Body of pancreas (tissue), 4 donors: Measurements from ENCODE around the gene SFXN1. TPM values are rescaled to one million over a fixed set of nuclear protein-coding genes. Genes with fewer than 3 reads are reported as not detected.

Experiments
- ATAC-seq: fragments of 150-250 bp; one replicate; pipeline ENCODE4 v1.9.1; 2016
- DNase-seq, 4 donors: peaks; one replicate each; pipeline ENCODE4 v3.0.0-alpha.2; 2019
- H3K27ac ChIP-seq, 4 donors: fragments of 200-600 bp; sonication (generic); 1 replicate in 3 of 4; 2 replicates in 1 of 4; pipeline versions ENCODE4 v1.5.1 to v1.6.1; 2016 to 2019; ENCODE audit warnings: mild to moderate bottlenecking in 1 of 4, mixed read lengths in 1 of 4, moderate library complexity in 1 of 4
- H3K27me3 ChIP-seq, 2 donors: fragments of 200-600 bp; sonication (generic); one replicate each; pipeline ENCODE4 v1.6.0; 2016; ENCODE audit warnings: mild to moderate bottlenecking in 1 of 2
- H3K36me3 ChIP-seq, 2 donors: fragments of 200-600 bp; sonication (generic); replicated peaks in 1 of 2; 2 replicates each; pipeline ENCODE4 v1.5.1; 2016; ENCODE audit warnings: low read depth in 2 of 2; ENCODE audit not compliant: insufficient read depth in 1 of 2
- H3K4me1 ChIP-seq: fragments of 200-600 bp; sonication (generic); one replicate; pipeline ENCODE4 v1.6.0; 2016
- H3K4me3 ChIP-seq, 2 donors: fragments of 200-600 bp; sonication (generic); 1 replicate in 1 of 2; 2 replicates in 1 of 2; pipeline ENCODE4 v1.5.1; 2016 to 2019
- H3K9me3 ChIP-seq, 3 donors: fragments of 200-600 bp; sonication (generic); 1 replicate in 2 of 3; 2 replicates in 1 of 3; pipeline ENCODE4 v1.5.1; 2016
- POLR2A ChIP-seq, 3 donors: fragments of 450-650 bp; IDR thresholded peaks; one replicate each; pipeline ENCODE4 v1.6.1; 2016; ENCODE audit warnings: antibody characterized with exemption in 3 of 3, mild to moderate bottlenecking in 2 of 3
- WGBS, 2 donors: methylation state at CpG; one replicate each; pipeline ENCODE4 v1.1.5; 2017; 5-methylcytosine and 5-hydroxymethylcytosine counted together
- intact Hi-C: fragments of 100-400 bp; cut with DNase I; formaldehyde crosslinking; loops from one replicate; pipeline ENCODE4 v1.15.1; 2023
- total RNA-seq, 2 donors: library from RNA; depleted of rRNA; stranded (reverse); fragments of >200 nt; gene quantifications; one replicate each; pipeline ENCODE4 v1.1.0, GENCODE V29; 2016
- TF ChIP-seq, protein P1 (sequence below), 7 experiments: fragments of 450-650 bp in 4 of 7; fragments of 200-600 bp in 3 of 7; sonication (generic) in 3 of 7; IDR thresholded peaks; one replicate each; pipeline ENCODE4 v1.5.1; 2016 to 2019; ENCODE audit warnings: antibody characterized with exemption in 7 of 7

Gene SFXN1
- total RNA-seq, 2 donors from 2014 or later = 11.7 to 29.3 TPM

DNA sequence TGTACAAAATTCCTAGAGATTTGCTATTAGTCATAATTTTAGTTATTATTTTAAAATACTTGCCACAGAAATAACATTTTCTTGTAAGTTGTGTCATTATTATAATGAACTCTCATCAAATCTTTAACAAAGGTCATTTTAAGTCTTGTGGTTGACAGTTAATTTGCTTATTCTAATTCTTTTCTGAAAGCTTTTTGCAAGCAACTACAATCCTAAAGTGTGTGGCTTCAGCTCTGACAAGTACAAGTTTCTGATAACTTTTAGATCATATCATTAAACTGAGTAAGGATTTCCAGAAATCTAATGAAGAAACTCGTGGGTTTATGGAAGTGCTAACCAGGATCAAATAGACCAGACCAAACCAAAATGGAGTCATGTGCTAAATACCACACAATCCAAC lies 86.4 kb downstream of the SFXN1 start:
- intact Hi-C loops = no loop called here
- no peaks in the 10 kb centered on the region for H3K27me3 ChIP-seq
- no peaks in the 10 kb centered on the region for H3K36me3 ChIP-seq
- DNase-seq = no peak
- WGBS, 2 donors = 16 to 20% methylated on average over 1 of the region's 1 CpG
- no peaks in the 10 kb centered on the region for H3K4me1 ChIP-seq
- no peak overlapping the region for H3K27ac ChIP-seq
- TF ChIP-seq, protein P1, sequence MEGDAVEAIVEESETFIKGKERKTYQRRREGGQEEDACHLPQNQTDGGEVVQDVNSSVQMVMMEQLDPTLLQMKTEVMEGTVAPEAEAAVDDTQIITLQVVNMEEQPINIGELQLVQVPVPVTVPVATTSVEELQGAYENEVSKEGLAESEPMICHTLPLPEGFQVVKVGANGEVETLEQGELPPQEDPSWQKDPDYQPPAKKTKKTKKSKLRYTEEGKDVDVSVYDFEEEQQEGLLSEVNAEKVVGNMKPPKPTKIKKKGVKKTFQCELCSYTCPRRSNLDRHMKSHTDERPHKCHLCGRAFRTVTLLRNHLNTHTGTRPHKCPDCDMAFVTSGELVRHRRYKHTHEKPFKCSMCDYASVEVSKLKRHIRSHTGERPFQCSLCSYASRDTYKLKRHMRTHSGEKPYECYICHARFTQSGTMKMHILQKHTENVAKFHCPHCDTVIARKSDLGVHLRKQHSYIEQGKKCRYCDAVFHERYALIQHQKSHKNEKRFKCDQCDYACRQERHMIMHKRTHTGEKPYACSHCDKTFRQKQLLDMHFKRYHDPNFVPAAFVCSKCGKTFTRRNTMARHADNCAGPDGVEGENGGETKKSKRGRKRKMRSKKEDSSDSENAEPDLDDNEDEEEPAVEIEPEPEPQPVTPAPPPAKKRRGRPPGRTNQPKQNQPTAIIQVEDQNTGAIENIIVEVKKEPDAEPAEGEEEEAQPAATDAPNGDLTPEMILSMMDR (IDR thresholded peaks at IDR 0.05) = no peak
- TF ChIP-seq POLR2A (IDR thresholded peaks at IDR 0.05) = no peak
- no peak for ATAC-seq
- H3K4me3 ChIP-seq = no peak overlapping the region
- no peaks in the 10 kb centered on the region for H3K9me3 ChIP-seq

DNA sequence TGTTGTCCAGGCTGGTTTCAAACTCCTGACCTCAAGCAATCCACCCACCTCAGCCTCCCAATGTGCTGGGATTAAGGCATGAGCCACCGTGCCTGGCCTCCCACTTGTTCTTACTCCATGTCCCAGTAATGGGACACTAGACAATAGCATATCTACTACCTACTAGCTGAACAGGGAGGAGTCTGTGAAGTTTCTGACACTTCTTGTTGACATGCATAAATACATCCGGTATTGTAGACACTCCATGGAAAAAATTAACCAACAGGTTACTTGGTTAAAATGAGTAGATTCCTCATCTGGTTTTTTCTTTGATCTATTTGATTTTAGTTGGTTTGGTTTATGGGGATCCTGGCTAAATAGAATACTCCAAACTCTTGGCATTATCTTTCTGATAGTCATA lies 88.3 kb downstream of the SFXN1 start:
- intact Hi-C loops = no loop called here
- DNase-seq = no peak

DNA sequence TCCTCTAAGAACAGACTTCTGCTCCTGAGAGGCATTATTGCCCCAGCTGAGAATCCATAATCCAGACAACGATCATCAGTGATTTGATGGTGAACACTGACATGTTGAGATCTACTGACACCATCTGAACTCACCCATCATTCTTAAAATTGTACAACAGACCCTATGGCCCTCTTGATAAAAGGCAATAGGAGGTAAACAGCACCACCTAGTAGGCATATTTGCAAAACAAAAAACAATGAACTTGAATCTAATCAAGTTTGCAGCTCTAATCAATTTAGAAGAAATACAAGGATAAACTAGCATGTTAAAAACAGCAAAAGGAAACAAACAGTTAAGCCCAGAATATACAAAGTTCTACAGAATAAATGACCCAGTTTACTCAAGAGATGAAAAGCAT lies 89.6 kb downstream of the SFXN1 start:
- no peaks in the 10 kb centered on the region for H3K9me3 ChIP-seq
- no peaks in the 10 kb centered on the region for H3K27me3 ChIP-seq
- no peaks in the 10 kb centered on the region for H3K4me1 ChIP-seq
- no peaks in the 10 kb centered on the region for H3K36me3 ChIP-seq
- 62 to 82% methylated on average over 1 of the region's 1 CpG for WGBS, 2 donors
- no peak overlapping the region for H3K4me3 ChIP-seq
- DNase-seq (no peak), ATAC-seq (no peak)
- TF ChIP-seq, protein P1 (IDR thresholded peaks at IDR 0.05) = no peak
- no peak for TF ChIP-seq POLR2A (IDR thresholded peaks at IDR 0.05)
- H3K27ac ChIP-seq = no peak overlapping the region
- intact Hi-C loops = no loop called here

More for the DNA sequence above, 88.3 kb downstream of the SFXN1 start:
- Histone ChIP-seq H3K4me1 (no peaks in the 10 kb centered on the region), H3K9me3 (no peaks in the 10 kb centered on the region), H3K4me3 (no peak overlapping the region), H3K27ac (no peak overlapping the region), H3K36me3 (no peaks in the 10 kb centered on the region), H3K27me3 (no peaks in the 10 kb centered on the region)
- ATAC-seq = no peak
- 71 to 78% methylated on average over 2 of the region's 2 CpGs for WGBS, 2 donors
- TF ChIP-seq, protein P1 (IDR thresholded peaks at IDR 0.05) = no peak
- no peak for TF ChIP-seq POLR2A (IDR thresholded peaks at IDR 0.05)

DNA sequence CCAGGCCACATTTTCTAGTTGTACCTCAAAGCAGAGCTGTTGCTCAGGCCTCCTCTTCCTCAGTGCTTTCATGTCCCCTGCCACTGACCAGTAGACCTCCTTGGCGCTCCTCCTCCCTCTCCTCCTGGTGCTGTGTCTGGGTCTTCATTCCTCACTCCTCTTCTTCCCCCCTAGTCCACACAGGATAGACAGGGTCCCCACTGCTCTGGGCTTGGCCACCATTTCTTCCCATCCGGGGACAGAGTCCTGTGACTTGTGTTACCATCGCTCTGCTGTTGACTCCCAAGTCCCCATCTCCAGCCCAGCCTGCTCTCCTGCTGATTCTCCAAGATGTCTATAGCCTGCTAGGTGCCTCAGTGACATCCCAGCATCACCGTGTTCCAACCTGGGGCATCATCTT lies 91.3 kb downstream of the SFXN1 start:
- Histone ChIP-seq H3K4me3 (no peak overlapping the region), H3K4me1 (no peaks in the 10 kb centered on the region), H3K9me3 (no peaks in the 10 kb centered on the region), H3K27ac (no peak overlapping the region), H3K36me3 (no peaks in the 10 kb centered on the region), H3K27me3 (peaks cover 0 to 8% of the 10 kb centered on the region in 2 donors)
- intact Hi-C loops = no loop called here
- WGBS, 2 donors = 82 to 96% methylated on average over 4 of the region's 4 CpGs
- ATAC-seq = no peak
- DNase-seq = no peak
- TF ChIP-seq, protein P1 (IDR thresholded peaks at IDR 0.05) = no peak

DNA sequence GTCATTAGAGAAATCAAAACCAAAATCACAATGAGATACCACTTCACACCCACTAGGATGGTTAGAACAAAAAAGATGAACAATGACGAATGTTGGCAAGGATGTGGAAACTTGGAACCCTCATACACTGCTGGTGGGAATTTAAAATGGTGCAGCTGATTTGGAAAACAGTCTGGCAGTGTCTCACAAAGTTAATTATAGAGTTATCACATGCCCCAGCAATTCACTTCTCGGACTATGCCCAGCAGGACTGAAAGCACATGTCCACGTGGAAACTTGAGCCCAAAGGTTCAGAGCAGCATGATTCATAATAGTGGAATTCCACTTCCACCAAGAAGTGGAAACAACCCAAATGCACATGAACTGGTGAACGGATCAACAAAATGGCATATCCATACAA lies 94.5 kb downstream of the SFXN1 start:
- Histone ChIP-seq H3K4me3 (no peak overlapping the region), H3K4me1 (no peaks in the 10 kb centered on the region), H3K36me3 (no peaks in the 10 kb centered on the region), H3K27me3 (peaks cover 0 to 8% of the 10 kb centered on the region in 2 donors), H3K9me3 (no peaks in the 10 kb centered on the region), H3K27ac (no peak overlapping the region)
- ATAC-seq (no peak), DNase-seq (no peak)
- intact Hi-C loops = no loop called here
- 64 to 68% methylated on average over 4 of the region's 4 CpGs for WGBS, 2 donors
- no peak for TF ChIP-seq POLR2A (IDR thresholded peaks at IDR 0.05)
- TF ChIP-seq, protein P1 (IDR thresholded peaks at IDR 0.05) = no peak
